OCI-LY7 (cell line): ENCODE measurements around the gene NF2. TPM values are rescaled to one million over a fixed set of nuclear protein-coding genes. Genes with fewer than 3 reads are reported as not detected.

Experiments
- BruUV-seq: library from RNA; stranded (reverse); fragments of 400-500 nt; replicated peaks from 2 replicates; lab custom pipeline; 2021; lab: Mats Ljungman, UMichigan
- CTCF ChIA-PET: fragments of 300-600 bp; sonication (Branson Sonifier 250); formaldehyde crosslinking; loops from one replicate; lab custom pipeline; 2022; ENCODE audit warnings: antibody characterized with exemption; ENCODE audit not compliant: unreplicated experiment; lab: Charles Lee
- POLR2A ChIA-PET: fragments of 300-600 bp; sonication (Branson Sonifier 250); formaldehyde crosslinking; loops from one replicate; lab custom pipeline; 2022; ENCODE audit warnings: antibody characterized with exemption; lab: Charles Lee
- DNase-seq: peaks from one replicate; pipeline ENCODE4 v3.0.0-alpha.2; 2015; ENCODE audit warnings: low spot score
- H2AFZ ChIP-seq: fragments of 200-600 bp; sonication (generic), shearing (Covaris generic); 2 replicates; pipeline ENCODE4 v1.6.1; 2014; ENCODE audit warnings: mild to moderate bottlenecking, antibody characterized with exemption, low read length, moderate library complexity
- H3K27ac ChIP-seq: fragments of 200-600 bp; sonication (generic); 2 replicates; pipeline ENCODE4 v1.5.1; 2014; ENCODE audit warnings: mixed run types, low read depth, mild to moderate bottlenecking, moderate library complexity, low read length, inconsistent platforms; ENCODE audit not compliant: poor library complexity, severe bottlenecking
- H3K36me3 ChIP-seq: fragments of 200-600 bp; sonication (generic); 2 replicates; pipeline ENCODE4 v1.6.1; 2014; ENCODE audit warnings: mild to moderate bottlenecking, antibody characterized with exemption, low read length, moderate library complexity, mixed read lengths; ENCODE audit not compliant: insufficient read depth
- H3K4me1 ChIP-seq: fragments of 200-600 bp; sonication (generic); 2 replicates; pipeline ENCODE4 v1.5.1; 2014; ENCODE audit warnings: mild to moderate bottlenecking, low read length; ENCODE audit not compliant: insufficient read depth, poor library complexity, severe bottlenecking
- H3K4me2 ChIP-seq: fragments of 200-600 bp; sonication (generic); 2 replicates; pipeline ENCODE4 v1.6.1; 2014; ENCODE audit warnings: mild to moderate bottlenecking, low read length
- H3K4me3 ChIP-seq: fragments of 200-600 bp; sonication (generic); 2 replicates; pipeline ENCODE4 v1.5.1; 2014; ENCODE audit warnings: mild to moderate bottlenecking, low read depth, low read length; ENCODE audit not compliant: poor library complexity, severe bottlenecking
- H3K79me2 ChIP-seq: fragments of 200-600 bp; sonication (generic); 2 replicates; pipeline ENCODE4 v1.6.1; 2016; ENCODE audit warnings: low read depth, mild to moderate bottlenecking, low read length, moderate library complexity, mixed read lengths; ENCODE audit not compliant: insufficient read depth
- H3K9me2 ChIP-seq: fragments of 200-600 bp; sonication (generic); 2 replicates; pipeline ENCODE4 v1.6.1; 2016; ENCODE audit warnings: mild to moderate bottlenecking, low read length, mixed read lengths; ENCODE audit not compliant: insufficient read depth
- H3K9me3 ChIP-seq: fragments of 200-600 bp; sonication (generic); 2 replicates; pipeline ENCODE4 v1.6.1; 2014; ENCODE audit warnings: mild to moderate bottlenecking, mixed run types, low read length, mixed read lengths
- H4K20me1 ChIP-seq: fragments of 200-600 bp; sonication (generic); 2 replicates; pipeline ENCODE4 v1.6.1; 2014; ENCODE audit warnings: mild to moderate bottlenecking, antibody characterized with exemption, low read length, moderate library complexity, mixed read lengths; ENCODE audit not compliant: insufficient read depth
- EZH2phosphoT487 ChIP-seq: fragments of 200-600 bp; sonication (generic); IDR thresholded peaks from 2 replicates; pipeline ENCODE4 v1.6.1; 2018; ENCODE audit warnings: low read depth, borderline replicate concordance, mild to moderate bottlenecking, mixed run types, antibody characterized with exemption, low read length, moderate library complexity, mixed read lengths
- intact Hi-C: fragments of 100-400 bp; cut with micrococcal nuclease; formaldehyde crosslinking; loops from one replicate; pipeline ENCODE4 v1.10.0; 2022; ENCODE audit not compliant: unreplicated experiment
- total RNA-seq, 2 experiments: library from RNA; depleted of rRNA in 1 of 2; stranded (reverse); fragments of >200 nt in 1 of 2; shearing (Covaris generic) in 1 of 2; gene quantifications; 2 replicates each; pipeline ENCODE4 v1.2.3, GENCODE V29; 2014 to 2022
- TF ChIP-seq, protein P1 (sequence below): fragments of 200-600 bp; sonication (generic); conservative IDR thresholded peaks from 2 replicates; pipeline ENCODE4 v1.5.1; 2014; ENCODE audit warnings: mild to moderate bottlenecking, antibody characterized with exemption, low read length, moderate library complexity, mixed read lengths

NF2 gene
- total RNA-seq, 2 experiments from 2014 or later, result 22.2 to 34.8 TPM

DNA sequence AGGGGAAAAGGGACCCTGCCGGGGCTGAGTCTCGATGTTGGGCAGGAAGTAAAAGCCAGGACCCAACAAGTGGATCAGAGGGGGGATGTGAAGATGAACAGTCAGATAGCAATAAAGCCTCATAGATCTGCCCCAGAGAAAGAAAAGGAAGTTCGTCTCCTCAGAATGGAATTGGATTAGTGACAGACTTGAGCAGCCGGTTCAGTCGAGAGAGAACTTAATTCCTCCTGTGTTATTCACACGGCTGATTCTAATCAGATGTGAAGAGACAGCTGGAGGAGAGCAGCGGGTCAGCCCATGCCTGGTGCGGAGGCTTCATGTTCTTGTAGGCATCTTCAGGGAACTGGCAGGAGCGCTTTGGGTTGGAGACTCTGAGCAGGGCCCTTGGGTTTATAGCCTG is 87.0 kb downstream of the NF2 start:
- Histone ChIP-seq H3K4me3 (no peak overlapping the region), H3K4me1 (no peaks in the 10 kb centered on the region), H2AFZ (no peak overlapping the region), H3K4me2 (no peak overlapping the region), H3K9me3 (no peaks in the 10 kb centered on the region), H4K20me1 (no peaks in the 10 kb centered on the region), H3K79me2 (no peaks in the 10 kb centered on the region), H3K9me2 (no peaks in the 10 kb centered on the region), H3K27ac (no peak overlapping the region), H3K36me3 (no peaks in the 10 kb centered on the region; the same call in 1 of the 2 replicates)
- intact Hi-C loops, result no loop called here
- POLR2A ChIA-PET, result no interaction called here
- BruUV-seq, result no TSS peak
- CTCF ChIA-PET, result no interaction called here
- DNase-seq, result no peak
- TF ChIP-seq, protein P1, sequence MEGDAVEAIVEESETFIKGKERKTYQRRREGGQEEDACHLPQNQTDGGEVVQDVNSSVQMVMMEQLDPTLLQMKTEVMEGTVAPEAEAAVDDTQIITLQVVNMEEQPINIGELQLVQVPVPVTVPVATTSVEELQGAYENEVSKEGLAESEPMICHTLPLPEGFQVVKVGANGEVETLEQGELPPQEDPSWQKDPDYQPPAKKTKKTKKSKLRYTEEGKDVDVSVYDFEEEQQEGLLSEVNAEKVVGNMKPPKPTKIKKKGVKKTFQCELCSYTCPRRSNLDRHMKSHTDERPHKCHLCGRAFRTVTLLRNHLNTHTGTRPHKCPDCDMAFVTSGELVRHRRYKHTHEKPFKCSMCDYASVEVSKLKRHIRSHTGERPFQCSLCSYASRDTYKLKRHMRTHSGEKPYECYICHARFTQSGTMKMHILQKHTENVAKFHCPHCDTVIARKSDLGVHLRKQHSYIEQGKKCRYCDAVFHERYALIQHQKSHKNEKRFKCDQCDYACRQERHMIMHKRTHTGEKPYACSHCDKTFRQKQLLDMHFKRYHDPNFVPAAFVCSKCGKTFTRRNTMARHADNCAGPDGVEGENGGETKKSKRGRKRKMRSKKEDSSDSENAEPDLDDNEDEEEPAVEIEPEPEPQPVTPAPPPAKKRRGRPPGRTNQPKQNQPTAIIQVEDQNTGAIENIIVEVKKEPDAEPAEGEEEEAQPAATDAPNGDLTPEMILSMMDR, result no peak
- no peak for TF ChIP-seq EZH2phosphoT487

DNA sequence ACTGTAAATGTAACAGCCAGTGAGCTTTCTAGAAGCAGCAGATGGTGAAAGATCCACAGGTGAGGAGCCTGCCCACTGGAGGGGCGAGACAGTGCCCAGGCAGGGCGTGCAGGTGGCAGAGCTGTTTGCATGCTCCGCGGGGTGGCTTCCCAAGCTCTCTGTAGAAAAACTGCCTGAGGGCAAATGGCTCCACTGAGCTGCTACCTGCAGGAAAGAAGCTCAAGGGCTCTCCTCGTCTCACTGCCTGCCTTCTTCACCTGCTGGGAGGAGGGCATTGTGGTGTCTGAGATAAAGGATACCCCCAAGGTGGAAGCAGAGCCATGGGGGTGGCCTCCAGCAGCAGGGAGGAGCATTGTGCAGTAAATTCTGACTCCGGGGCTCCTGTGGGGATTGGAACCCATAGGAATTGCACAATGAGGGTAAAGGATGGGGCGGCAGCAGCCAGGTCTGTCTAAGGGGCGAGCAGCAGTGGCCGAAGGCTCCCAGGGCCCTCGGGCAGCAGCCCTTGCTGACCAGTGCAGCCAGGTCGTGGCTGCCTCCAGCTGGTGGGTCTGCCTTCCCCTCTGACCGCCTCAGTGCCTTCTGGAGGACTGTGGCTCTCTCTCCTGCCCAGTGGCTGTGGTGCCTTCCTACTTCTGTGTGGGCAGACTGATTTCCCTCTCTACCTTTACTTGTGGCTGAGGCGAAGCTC is 88.3 kb downstream of the NF2 start:
- no peaks in the 10 kb centered on the region for H3K79me2 ChIP-seq
- no peaks in the 10 kb centered on the region for H3K9me2 ChIP-seq
- H3K4me1 ChIP-seq, result no peaks in the 10 kb centered on the region
- POLR2A ChIA-PET, result no interaction called here
- CTCF ChIA-PET, result no interaction called here
- H3K9me3 ChIP-seq, result no peaks in the 10 kb centered on the region
- intact Hi-C loops, result no loop called here
- H3K27ac ChIP-seq, result no peak overlapping the region
- TF ChIP-seq EZH2phosphoT487, result no peak
- TF ChIP-seq, protein P1, result no peak
- H4K20me1 ChIP-seq, result no peaks in the 10 kb centered on the region
- BruUV-seq, result no TSS peak
- H3K36me3 ChIP-seq, result peaks cover 6% of the 10 kb centered on the region; the same call in 1 of the 2 replicates
- DNase-seq, result no peak
- H3K4me3 ChIP-seq, result no peak overlapping the region
- no peak overlapping the region for H2AFZ ChIP-seq
- H3K4me2 ChIP-seq, result no peak overlapping the region

DNA sequence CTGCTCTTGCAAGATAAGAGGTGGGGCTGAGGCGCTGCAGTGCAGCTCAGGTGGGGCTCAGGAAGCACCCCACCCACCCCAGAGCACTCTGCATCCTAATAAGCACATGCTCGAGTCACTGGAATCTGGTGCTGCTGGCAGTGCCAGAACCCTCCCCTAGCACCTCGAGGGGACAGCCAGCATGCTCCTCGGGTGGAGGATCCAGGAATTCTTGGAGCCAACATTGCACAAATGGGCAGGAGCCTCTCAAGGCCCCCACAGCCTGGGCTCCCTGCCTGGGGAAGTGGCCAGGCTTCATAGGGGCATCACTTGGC is 88.9 kb downstream of the NF2 start:
- Histone ChIP-seq H3K4me2 (no peak overlapping the region), H4K20me1 (no peaks in the 10 kb centered on the region), H3K4me3 (no peak overlapping the region), H3K9me2 (no peaks in the 10 kb centered on the region), H2AFZ (no peak overlapping the region), H3K36me3 (peaks cover 6% of the 10 kb centered on the region; the same call in 1 of the 2 replicates), H3K9me3 (no peaks in the 10 kb centered on the region), H3K27ac (no peak overlapping the region), H3K79me2 (no peaks in the 10 kb centered on the region), H3K4me1 (no peaks in the 10 kb centered on the region)
- TF ChIP-seq, protein P1, result no peak
- no peak for TF ChIP-seq EZH2phosphoT487
- CTCF ChIA-PET, result no interaction called here
- POLR2A ChIA-PET, result no interaction called here
- intact Hi-C loops, result no loop called here
- BruUV-seq, result no TSS peak
- no peak for DNase-seq
